ENCODE results near the gene FGFRL1.

FGFRL1 gene

DNA sequence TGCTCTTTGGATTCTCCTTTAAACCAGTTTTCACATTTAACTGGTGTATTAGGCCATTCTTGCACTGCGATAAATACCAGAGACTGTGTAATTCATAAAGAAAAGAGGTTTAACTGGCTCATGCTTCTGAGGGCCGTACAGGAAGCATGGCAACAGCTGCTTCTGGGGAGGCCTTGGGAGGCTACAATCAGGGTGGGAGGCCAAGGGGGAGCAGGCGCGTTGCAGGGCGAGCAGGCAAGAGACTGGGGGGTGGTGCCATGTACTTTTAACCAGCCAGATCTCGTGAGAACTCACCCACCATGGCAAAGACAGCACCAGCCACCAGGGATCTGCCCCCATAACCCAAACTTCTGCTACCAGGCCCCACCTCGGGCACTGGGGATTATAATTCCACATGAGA, 63.8 kb downstream of the FGFRL1 start:
- DNase-seq (ENCODE audit: low read depth in 3 of 3): no peak

DNA sequence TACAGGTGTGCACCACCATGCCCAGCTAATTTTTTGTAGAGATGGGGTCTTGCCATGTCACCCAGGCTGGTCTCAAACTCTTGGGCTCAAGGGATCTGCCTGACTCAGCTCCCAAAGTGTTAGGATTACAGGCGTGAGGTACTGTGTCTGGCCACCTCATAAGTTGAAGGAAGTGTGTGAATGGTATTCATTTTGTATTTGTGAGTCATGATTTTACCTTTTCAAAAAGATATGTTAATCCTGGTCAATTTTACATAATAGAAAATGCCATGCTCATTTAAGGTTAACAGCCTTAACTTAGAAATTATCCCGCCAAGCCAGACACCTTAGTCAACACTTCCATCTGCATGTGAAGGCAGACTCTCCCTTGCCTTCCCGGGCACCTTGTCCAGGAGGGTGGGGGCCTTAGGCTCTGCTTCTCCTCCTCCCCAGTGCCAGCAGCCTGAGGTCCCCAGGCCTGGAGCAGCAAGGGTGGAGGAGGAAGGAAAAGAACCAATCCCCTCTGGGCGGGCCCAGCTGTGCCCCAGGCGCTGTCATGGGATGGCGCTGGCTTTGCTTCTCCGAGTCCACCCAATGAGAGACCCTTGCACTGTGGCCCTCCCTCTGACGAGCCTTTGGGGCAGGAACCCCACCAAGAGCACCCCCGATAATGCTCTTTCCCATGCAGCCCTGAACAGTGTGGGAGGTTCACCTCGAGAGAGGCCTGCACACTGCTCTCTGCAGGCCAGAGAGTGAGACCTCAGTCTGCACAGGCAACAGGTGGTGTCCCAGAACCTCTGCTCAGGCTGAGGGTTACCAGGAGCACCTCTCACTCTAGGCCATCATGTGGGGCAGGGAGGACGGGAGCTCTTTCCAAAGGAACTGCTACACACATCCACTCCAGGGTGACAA, 64.6 kb downstream of the FGFRL1 start:
- no peak for DNase-seq (ENCODE audit: low read depth in 3 of 3)
